ENCODE measurements around the gene TOP1.
A peak's percentile ranks its signal among the peaks of the same experiment; 100 is the strongest.

TOP1 gene

GRCh38 chr20:41133709-41134361, 105.2 kb downstream of the TOP1 start:
- DNase-seq, result peak; percentile 59

GRCh38 chr20:41134362-41135186, 106.0 kb downstream of the TOP1 start:
- DNase-seq, result no peak

- DNase-seq, result peak; percentile 76
These were observed 106.7 kb downstream of the TOP1 start for GRCh38 chr20:41135187-41135887.

DNA sequence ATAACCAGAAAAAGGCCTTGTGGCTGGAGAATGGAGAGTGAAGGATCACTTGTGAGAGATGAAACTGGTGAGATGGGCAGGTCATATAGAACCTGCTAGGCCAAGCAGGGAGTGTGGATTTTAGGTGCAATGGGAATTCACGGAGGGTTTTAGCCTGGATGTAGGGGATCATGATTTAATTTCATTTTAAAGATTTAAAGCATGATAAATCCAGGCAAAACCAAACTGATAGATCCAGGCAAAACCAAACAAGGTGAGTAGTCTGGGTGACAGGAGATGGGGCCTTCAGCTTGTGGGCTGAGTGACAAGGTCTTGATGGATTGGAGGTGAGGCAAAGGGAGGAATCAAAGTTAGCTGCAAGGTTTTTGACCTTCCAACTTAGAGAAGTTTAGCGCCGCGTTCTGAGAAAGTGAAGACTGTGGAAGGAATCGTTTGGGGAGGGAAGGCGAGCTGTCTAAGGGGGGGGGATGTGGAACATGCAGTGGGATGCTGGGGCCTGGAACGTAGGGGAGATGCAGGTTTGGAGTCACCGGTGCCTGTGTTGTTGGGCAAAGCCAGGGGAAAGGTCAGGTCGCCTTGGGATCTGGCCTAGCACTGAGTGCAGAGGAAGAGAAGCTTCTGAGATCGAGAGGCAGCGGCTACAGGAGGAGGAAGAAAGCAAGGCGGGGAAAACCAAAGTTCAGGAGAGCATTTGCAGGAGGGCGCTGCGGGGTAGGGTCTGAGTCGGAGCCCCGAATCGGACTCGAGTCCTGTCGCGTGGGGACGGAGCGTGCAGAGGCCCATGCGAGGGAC, 107.5 kb downstream of the TOP1 start:
- DNase-seq, result no peak

GRCh38 chr20:41136680-41137613, 108.3 kb downstream of the TOP1 start, which contains the start of gene PLCG1:
PLCG1 (plus strand) TSS chr20:41137543; CDS start chr20:41137642, 99 bp downstream.
- peak; percentile 90 for DNase-seq

DNA sequence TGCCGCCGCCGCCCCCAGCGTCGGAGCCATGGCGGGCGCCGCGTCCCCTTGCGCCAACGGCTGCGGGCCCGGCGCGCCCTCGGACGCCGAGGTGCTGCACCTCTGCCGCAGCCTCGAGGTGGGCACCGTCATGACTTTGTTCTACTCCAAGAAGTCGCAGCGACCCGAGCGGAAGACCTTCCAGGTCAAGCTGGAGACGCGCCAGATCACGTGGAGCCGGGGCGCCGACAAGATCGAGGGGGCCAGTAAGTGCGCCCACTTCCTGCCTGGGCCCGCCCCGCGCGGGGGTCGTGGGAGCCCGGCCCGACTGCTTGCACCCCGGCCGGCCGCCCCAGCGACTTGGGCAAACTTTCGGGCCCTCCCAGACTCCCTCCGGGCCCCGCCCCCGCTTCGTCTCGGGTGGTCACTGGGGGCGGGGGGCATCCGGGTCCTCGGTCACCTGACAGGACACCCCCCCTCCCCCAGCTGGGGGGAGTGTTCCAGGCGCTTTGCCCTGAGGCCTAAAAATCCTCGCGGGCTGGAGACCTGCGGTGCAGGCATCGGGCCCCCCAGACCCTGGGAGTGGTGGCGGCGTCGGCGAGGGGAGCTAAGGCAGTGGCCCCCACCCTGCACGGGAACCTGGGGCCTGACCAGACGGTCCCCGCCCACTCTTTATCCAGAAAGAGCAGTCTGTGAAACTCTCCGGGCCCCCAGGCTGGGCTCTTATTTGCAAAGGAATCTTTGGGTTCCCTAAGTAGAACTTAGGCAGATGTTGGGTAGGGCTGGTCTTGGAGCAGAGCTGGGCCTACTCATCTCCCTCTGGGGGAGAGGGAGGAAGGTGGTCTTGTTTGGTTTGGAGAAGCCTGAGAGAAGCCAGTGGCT, 109.2 kb downstream of the TOP1 start:
- DNase-seq, result peak; percentile 67

- DNase-seq, result peak; percentile 74
These were observed 110.0 kb downstream of the TOP1 start for GRCh38 chr20:41138475-41139226.

- peak; percentile 38 for DNase-seq
These were observed 110.8 kb downstream of the TOP1 start for GRCh38 chr20:41139227-41140093.

DNA sequence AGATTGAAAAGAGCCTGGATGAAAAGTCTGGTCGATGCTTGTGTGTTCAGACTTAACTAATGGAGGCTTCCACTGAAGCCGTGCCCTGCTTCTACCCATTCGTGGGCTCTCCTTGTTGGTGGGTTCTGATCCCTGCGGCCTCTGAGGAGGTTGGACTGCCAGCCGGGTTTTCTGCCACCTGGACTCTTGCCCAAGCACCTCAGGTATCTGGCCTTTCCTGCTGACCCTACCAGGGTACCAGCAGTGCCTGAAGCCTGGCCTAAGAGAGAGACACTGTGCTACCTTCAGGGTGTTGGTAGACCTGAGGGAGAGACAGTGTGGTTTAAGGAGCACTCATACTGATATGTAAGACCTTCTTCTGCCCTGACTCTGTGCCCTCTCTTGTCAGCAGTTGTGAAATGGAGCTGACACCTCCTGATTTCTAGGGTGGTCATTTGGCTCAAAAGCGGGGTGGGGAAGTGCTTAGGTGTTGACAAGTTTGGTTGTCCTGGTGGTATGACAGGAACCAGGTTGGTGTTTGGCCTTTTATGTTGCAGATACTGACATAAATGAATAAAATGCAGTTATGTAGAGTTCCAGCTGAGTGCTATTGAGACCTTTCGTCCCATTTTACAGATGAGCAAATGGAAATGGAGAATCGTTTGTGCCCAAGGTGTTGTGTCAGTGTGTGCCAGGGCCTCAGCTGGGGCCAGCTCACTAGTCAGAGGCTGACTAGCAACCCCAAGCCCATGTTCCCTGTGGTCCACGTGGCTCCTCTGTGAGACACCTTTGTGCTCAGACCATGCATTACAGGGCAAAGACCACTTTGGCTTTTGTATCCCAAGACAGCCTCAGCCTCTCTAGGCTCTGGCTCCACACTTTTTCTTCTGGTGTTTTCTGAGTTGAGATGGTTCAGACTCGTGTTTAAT, 111.9 kb downstream of the TOP1 start:
- DNase-seq, result peak; percentile 40

- no peak for DNase-seq
These were observed 112.7 kb downstream of the TOP1 start for GRCh38 chr20:41141153-41141815.

GRCh38 chr20:41142245-41142644, 113.6 kb downstream of the TOP1 start:
- peak; percentile 31 for DNase-seq

DNA sequence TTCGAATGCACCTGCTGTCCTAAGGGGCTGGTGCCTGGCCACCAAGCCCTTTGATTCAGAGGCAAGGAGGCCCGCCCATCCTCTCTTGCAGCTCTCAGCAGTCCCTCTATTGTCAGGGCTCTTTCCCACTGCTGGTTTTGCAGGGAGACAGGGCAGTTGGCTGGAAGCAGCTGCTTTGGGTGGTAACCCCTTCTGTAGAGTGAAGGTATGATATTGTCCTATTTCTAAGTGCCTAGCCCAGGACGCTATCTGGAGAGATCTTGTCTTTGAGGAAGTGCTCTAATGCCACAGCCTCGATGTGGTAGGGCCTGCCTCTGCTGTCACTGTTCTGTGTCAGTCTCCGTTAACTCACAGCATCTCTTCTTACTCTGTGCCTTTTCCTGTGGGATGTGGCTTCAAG, 114.3 kb downstream of the TOP1 start:
- peak; percentile 74 for DNase-seq

DNA sequence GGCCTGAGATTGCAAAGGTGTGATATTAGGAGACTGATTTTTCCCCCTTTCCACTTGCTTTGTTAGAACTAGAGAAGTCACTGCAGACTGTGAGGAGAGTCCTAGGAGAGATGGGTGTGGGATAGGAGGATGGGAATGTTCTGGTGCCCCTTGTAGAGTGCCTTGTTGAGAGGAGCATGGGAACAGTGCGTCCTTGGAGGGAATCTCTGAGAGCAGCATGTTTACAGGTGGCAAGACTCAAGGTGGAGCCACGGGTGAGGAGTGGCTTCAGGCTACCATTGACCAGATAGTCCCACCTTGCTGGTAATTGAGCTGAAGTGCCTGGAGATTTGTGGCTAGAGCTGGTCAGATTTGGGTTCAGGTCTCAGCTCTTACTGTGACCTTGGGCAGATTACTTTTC, 114.7 kb downstream of the TOP1 start:
- no peak for DNase-seq

DNA sequence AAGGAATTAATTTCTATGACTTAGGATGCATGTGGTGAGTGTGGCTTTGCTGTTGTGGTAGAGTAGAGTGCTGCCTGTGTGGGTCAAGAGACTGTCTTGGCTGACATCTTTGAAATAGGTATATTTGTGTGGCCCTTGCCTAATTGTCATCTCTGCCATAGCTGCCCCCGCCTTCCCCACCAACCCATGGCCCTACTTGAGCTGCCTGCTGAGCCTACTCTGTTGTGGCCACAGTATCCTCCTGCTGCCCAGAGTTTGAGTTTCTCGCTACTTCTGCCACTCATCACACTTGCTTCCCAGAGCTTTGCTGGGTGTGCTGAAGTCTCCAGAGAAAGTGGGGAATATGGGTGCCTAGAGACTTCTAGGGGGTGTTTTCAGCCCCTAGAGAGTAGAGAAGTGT, 116.7 kb downstream of the TOP1 start:
- no peak for DNase-seq

GRCh38 chr20:41145821-41146620, 117.4 kb downstream of the TOP1 start:
- DNase-seq, result no peak

DNA sequence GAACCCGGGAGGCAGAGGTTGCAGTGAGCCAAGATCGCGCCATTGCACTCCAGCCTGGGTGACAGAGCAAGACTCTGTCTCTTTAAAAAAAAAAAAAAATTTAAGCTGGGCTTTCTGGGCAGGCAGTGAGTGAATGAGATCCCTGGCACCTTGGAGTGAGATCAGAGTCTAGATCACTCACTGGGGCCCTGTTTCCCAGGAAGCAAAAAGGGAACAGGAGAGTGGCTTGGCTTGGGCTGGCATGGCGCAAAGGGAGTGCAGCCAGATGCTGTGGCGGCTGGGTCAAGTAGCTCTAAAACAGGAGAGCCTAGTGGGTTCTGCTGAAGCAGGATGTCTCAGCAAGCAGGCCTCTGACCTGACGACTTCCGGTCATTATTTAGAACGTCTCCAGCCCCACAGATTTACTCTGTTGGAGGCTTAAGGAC, 119.2 kb downstream of the TOP1 start:
- DNase-seq, result no peak

All from activated CD4-positive, alpha-beta T cell treated with anti-CD3 and anti-CD28 coated beads, Interleukin-2, Interleukin-6, amounts not matched to agents 100 ng/mL and 50 ng/mL, durations not matched to agents 16 hours and 8 hours (primary cell).